Memory B cell (primary cell): ENCODE results near the gene SLC25A42.
"Not testable (repeated sequence)": the region's sequence is repeated elsewhere in the genome, so short reads cannot be mapped to it uniquely, and the experiment has no call there.

ENCODE experiments used
- ATAC-seq: fragments of 150-1000 bp; cut with Tn5 transposase; 2 replicates; pipeline ENCODE4 v1.10.0; 2021; ENCODE audit warnings: low read depth, mild to moderate bottlenecking, moderate library complexity
- DNase-seq, 2 donors: peaks; one replicate each; pipeline ENCODE4 v3.0.0; 2022; ENCODE audit warnings: low spot score in 2 of 2
- H3K27ac Mint-ChIP-seq: one replicate; pipeline ENCODE4 v1.8.0; 2022; ENCODE audit warnings: mild to moderate bottlenecking, moderate library complexity, mixed read lengths
- H3K27me3 Mint-ChIP-seq: one replicate; pipeline ENCODE4 v1.8.0; 2022; ENCODE audit warnings: mixed read lengths
- H3K36me3 Mint-ChIP-seq: one replicate; pipeline ENCODE4 v1.8.0; 2022; ENCODE audit warnings: mild to moderate bottlenecking, mixed read lengths
- H3K4me1 Mint-ChIP-seq: one replicate; pipeline ENCODE4 v1.8.0; 2022; ENCODE audit warnings: mixed read lengths
- H3K4me3 Mint-ChIP-seq: one replicate; pipeline ENCODE4 v1.8.0; 2022; ENCODE audit warnings: mild to moderate bottlenecking, moderate library complexity, mixed read lengths
- H3K9me3 Mint-ChIP-seq: one replicate; pipeline ENCODE4 v1.8.0; 2022; ENCODE audit warnings: mixed read lengths

Gene SLC25A42

GRCh38 chr19:19135713-19136112 is 71.9 kb downstream of the SLC25A42 start:
- peaks cover 21% of the 10 kb centered on the region for H3K4me1 Mint-ChIP-seq
- not testable (repeated sequence) for H3K27ac Mint-ChIP-seq, DNase-seq, H3K36me3 Mint-ChIP-seq, ATAC-seq, H3K27me3 Mint-ChIP-seq, H3K4me3 Mint-ChIP-seq, H3K9me3 Mint-ChIP-seq

GRCh38 chr19:19137556-19138108 is 73.8 kb downstream of the SLC25A42 start:
- Mint-ChIP-seq H3K27me3 (no peaks in the 10 kb centered on the region), H3K4me3 (peak overlapping the region; percentile 97), H3K9me3 (no peaks in the 10 kb centered on the region), H3K27ac (peak overlapping the region; percentile 76), H3K36me3 (peaks cover 2% of the 10 kb centered on the region), H3K4me1 (peaks cover 21% of the 10 kb centered on the region)
- ATAC-seq (no peak), DNase-seq (no peak)

- Mint-ChIP-seq H3K27me3 (no peaks in the 10 kb centered on the region), H3K4me3 (peak within 1 kb of the TSS; percentile 97), H3K36me3 (peaks cover 2% of the 10 kb centered on the region), H3K9me3 (no peaks in the 10 kb centered on the region), H3K4me1 (peaks cover 21% of the 10 kb centered on the region), H3K27ac (peak within 1 kb of the TSS; percentile 76)
- ATAC-seq: peak; percentile 98
- DNase-seq: peak; percentile 87 to 91
These were observed 74.6 kb downstream of the SLC25A42 start, which contains the start of gene TMEM161A for GRCh38 chr19:19138109-19138981. Gene TMEM161A (minus strand): TSS chr19:19138478. CDS start chr19:19138428, 50 bp downstream.

GRCh38 chr19:19139876-19140229 is 76.1 kb downstream of the SLC25A42 start:
- ATAC-seq: no peak
- Mint-ChIP-seq H3K27me3 (no peaks in the 10 kb centered on the region), H3K9me3 (no peaks in the 10 kb centered on the region), H3K36me3 (no peaks in the 10 kb centered on the region), H3K4me1 (peaks cover 21% of the 10 kb centered on the region), H3K27ac (no peak overlapping the region), H3K4me3 (no peak overlapping the region)
- DNase-seq: no peak

- DNase-seq (no peak), ATAC-seq (no peak)
- H3K4me3 Mint-ChIP-seq: no peak overlapping the region
- H3K4me1 Mint-ChIP-seq: peaks cover 19% of the 10 kb centered on the region
- H3K27ac Mint-ChIP-seq: no peak overlapping the region
- H3K9me3 Mint-ChIP-seq: no peaks in the 10 kb centered on the region
- H3K36me3 Mint-ChIP-seq: no peaks in the 10 kb centered on the region
- no peaks in the 10 kb centered on the region for H3K27me3 Mint-ChIP-seq
These were observed 76.7 kb downstream of the SLC25A42 start for GRCh38 chr19:19140476-19140875.

GRCh38 chr19:19142347-19142746 is 78.6 kb downstream of the SLC25A42 start:
- no peak overlapping the region for H3K27ac Mint-ChIP-seq
- peaks cover 1% of the 10 kb centered on the region for H3K36me3 Mint-ChIP-seq
- no peak for DNase-seq
- ATAC-seq: no peak
- H3K9me3 Mint-ChIP-seq: no peaks in the 10 kb centered on the region
- H3K4me1 Mint-ChIP-seq: peaks cover 14% of the 10 kb centered on the region
- H3K27me3 Mint-ChIP-seq: no peaks in the 10 kb centered on the region
- H3K4me3 Mint-ChIP-seq: no peak overlapping the region

GRCh38 chr19:19145281-19145680 is 81.5 kb downstream of the SLC25A42 start:
- no peak overlapping the region for H3K27ac Mint-ChIP-seq
- no peaks in the 10 kb centered on the region for H3K9me3 Mint-ChIP-seq
- no peak for ATAC-seq
- peaks cover 5% of the 10 kb centered on the region for H3K4me1 Mint-ChIP-seq
- H3K27me3 Mint-ChIP-seq: no peaks in the 10 kb centered on the region
- no peak for DNase-seq
- peaks cover 8% of the 10 kb centered on the region for H3K36me3 Mint-ChIP-seq
- H3K4me3 Mint-ChIP-seq: no peak overlapping the region

- DNase-seq (peak; percentile 93 to 98), ATAC-seq (peak; percentile 89)
- Mint-ChIP-seq H3K36me3 (peaks cover 8% of the 10 kb centered on the region), H3K27ac (no peak overlapping the region), H3K4me3 (peak overlapping the region; percentile 5), H3K9me3 (no peaks in the 10 kb centered on the region), H3K4me1 (peaks cover 9% of the 10 kb centered on the region), H3K27me3 (no peaks in the 10 kb centered on the region)
These were observed 82.2 kb downstream of the SLC25A42 start for GRCh38 chr19:19145684-19146608.

GRCh38 chr19:19146865-19147264 is 83.1 kb downstream of the SLC25A42 start:
- no peak overlapping the region for H3K27ac Mint-ChIP-seq

GRCh38 chr19:19147344-19147743 is 83.5 kb downstream of the SLC25A42 start:
- Mint-ChIP-seq H3K27me3 (no peaks in the 10 kb centered on the region), H3K36me3 (peaks cover 8% of the 10 kb centered on the region), H3K9me3 (no peaks in the 10 kb centered on the region), H3K27ac (no peak overlapping the region), H3K4me3 (no peak overlapping the region), H3K4me1 (peaks cover 20% of the 10 kb centered on the region)
- DNase-seq: no peak
- no peak for ATAC-seq

More at GRCh38 chr19:19146865-19147264, 83.1 kb downstream of the SLC25A42 start:
- no peaks in the 10 kb centered on the region for H3K27me3 Mint-ChIP-seq
- no peaks in the 10 kb centered on the region for H3K9me3 Mint-ChIP-seq
- H3K36me3 Mint-ChIP-seq: peaks cover 8% of the 10 kb centered on the region
- DNase-seq: no peak
- peaks cover 17% of the 10 kb centered on the region for H3K4me1 Mint-ChIP-seq
- no peak overlapping the region for H3K4me3 Mint-ChIP-seq
- ATAC-seq: no peak

- H3K4me3 Mint-ChIP-seq, H3K36me3 Mint-ChIP-seq, H3K27ac Mint-ChIP-seq, ATAC-seq, H3K27me3 Mint-ChIP-seq, DNase-seq, H3K9me3 Mint-ChIP-seq: not testable (repeated sequence)
- peaks cover 24% of the 10 kb centered on the region for H3K4me1 Mint-ChIP-seq
These were observed 84.7 kb downstream of the SLC25A42 start for GRCh38 chr19:19148504-19148903.

GRCh38 chr19:19149435-19149834 is 85.6 kb downstream of the SLC25A42 start:
- DNase-seq (no peak), ATAC-seq (no peak)
- H3K27ac Mint-ChIP-seq: no peak overlapping the region
- H3K27me3 Mint-ChIP-seq: no peaks in the 10 kb centered on the region
- H3K36me3 Mint-ChIP-seq: peaks cover 8% of the 10 kb centered on the region
- H3K9me3 Mint-ChIP-seq: no peaks in the 10 kb centered on the region
- H3K4me3 Mint-ChIP-seq: no peak overlapping the region
- peaks cover 25% of the 10 kb centered on the region for H3K4me1 Mint-ChIP-seq

- no peak overlapping the region for H3K4me3 Mint-ChIP-seq
- peaks cover 37% of the 10 kb centered on the region for H3K4me1 Mint-ChIP-seq
- DNase-seq (no peak), ATAC-seq (peak; percentile 80)
- H3K9me3 Mint-ChIP-seq: peaks cover 6% of the 10 kb centered on the region
- H3K27ac Mint-ChIP-seq: peak overlapping the region; percentile 47
- H3K36me3 Mint-ChIP-seq: peaks cover 16% of the 10 kb centered on the region
- no peaks in the 10 kb centered on the region for H3K27me3 Mint-ChIP-seq
These were observed 87.6 kb downstream of the SLC25A42 start for GRCh38 chr19:19151418-19151817.
